RWPE2 (cell line): ENCODE results near the gene ADAMTS9.

Experiments used
- ATAC-seq: fragments of 200-7000 bp; cut with Tn5 transposase; 3 replicates; pipeline ENCODE4 v1.9.1; 2021; ENCODE audit warnings: low read depth
- DNase-seq: peaks from one replicate; pipeline ENCODE4 v3.0.0-alpha.2; 2020; ENCODE audit warnings: low spot score
- H3K27ac ChIP-seq: fragments of 450-650 bp; 2 replicates; pipeline ENCODE4 v1.5.1; 2017; ENCODE audit warnings: mild to moderate bottlenecking; ENCODE audit not compliant: poor library complexity, severe bottlenecking
- H3K27me3 ChIP-seq: fragments of 250-450 bp; sonication (Bioruptor Pico); 2 replicates; pipeline ENCODE4 v1.5.1; 2021; ENCODE audit warnings: mild to moderate bottlenecking, moderate library complexity; ENCODE audit not compliant: insufficient read depth, poor library complexity, severe bottlenecking
- H3K36me3 ChIP-seq: fragments of 250-450 bp; sonication (Bioruptor Pico); 2 replicates; pipeline ENCODE4 v1.5.1; 2020; ENCODE audit warnings: low read depth, mild to moderate bottlenecking, moderate library complexity
- H3K4me1 ChIP-seq: fragments of 250-450 bp; sonication (Bioruptor Pico); 2 replicates; pipeline ENCODE4 v1.5.1; 2021; ENCODE audit warnings: mild to moderate bottlenecking, moderate library complexity; ENCODE audit not compliant: insufficient read depth, poor library complexity, severe bottlenecking
- H3K4me3 ChIP-seq: fragments of 250-450 bp; sonication (Bioruptor Pico); 2 replicates; pipeline ENCODE4 v1.5.1; 2021; ENCODE audit warnings: mild to moderate bottlenecking, moderate library complexity; ENCODE audit not compliant: severe bottlenecking
- H3K9me3 ChIP-seq: fragments of 250-450 bp; sonication (Bioruptor Pico); 2 replicates; pipeline ENCODE4 v1.5.1; 2021; ENCODE audit warnings: mild to moderate bottlenecking, moderate library complexity; ENCODE audit not compliant: severe bottlenecking
- TF ChIP-seq, protein P1 (sequence below): fragments of 450-650 bp; IDR thresholded peaks from one replicate; pipeline ENCODE4 v1.5.1; 2017; ENCODE audit warnings: mild to moderate bottlenecking, moderate library complexity; ENCODE audit not compliant: poor library complexity, severe bottlenecking

ADAMTS9 gene

DNA sequence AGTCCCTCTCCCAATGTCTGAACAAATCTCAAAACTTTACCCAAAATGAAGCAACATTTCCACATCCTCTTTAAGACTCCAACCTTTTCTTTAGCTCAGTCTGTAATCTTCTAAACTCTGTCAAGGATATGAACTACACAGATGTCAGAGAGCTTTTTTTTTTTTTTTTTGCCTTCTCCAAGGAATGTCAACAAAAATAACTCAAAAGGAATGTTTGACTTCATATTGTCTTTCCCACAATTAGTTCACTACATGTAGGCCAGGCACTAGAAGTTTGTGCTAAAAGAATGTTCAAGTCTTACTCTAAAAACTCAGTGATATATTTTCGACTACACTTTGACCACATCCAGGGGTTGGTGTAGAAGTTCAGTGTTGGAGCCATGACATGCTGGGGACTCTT, 37.1 kb downstream of the ADAMTS9 start:
- TF ChIP-seq, protein P1, sequence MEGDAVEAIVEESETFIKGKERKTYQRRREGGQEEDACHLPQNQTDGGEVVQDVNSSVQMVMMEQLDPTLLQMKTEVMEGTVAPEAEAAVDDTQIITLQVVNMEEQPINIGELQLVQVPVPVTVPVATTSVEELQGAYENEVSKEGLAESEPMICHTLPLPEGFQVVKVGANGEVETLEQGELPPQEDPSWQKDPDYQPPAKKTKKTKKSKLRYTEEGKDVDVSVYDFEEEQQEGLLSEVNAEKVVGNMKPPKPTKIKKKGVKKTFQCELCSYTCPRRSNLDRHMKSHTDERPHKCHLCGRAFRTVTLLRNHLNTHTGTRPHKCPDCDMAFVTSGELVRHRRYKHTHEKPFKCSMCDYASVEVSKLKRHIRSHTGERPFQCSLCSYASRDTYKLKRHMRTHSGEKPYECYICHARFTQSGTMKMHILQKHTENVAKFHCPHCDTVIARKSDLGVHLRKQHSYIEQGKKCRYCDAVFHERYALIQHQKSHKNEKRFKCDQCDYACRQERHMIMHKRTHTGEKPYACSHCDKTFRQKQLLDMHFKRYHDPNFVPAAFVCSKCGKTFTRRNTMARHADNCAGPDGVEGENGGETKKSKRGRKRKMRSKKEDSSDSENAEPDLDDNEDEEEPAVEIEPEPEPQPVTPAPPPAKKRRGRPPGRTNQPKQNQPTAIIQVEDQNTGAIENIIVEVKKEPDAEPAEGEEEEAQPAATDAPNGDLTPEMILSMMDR, result no peak
- Histone ChIP-seq H3K4me1 (no peaks in the 10 kb centered on the region), H3K27ac (no peak overlapping the region), H3K36me3 (no peaks in the 10 kb centered on the region), H3K9me3 (no peaks in the 10 kb centered on the region), H3K27me3 (no peaks in the 10 kb centered on the region), H3K4me3 (no peak overlapping the region)
- DNase-seq (no peak), ATAC-seq (no peak)

DNA sequence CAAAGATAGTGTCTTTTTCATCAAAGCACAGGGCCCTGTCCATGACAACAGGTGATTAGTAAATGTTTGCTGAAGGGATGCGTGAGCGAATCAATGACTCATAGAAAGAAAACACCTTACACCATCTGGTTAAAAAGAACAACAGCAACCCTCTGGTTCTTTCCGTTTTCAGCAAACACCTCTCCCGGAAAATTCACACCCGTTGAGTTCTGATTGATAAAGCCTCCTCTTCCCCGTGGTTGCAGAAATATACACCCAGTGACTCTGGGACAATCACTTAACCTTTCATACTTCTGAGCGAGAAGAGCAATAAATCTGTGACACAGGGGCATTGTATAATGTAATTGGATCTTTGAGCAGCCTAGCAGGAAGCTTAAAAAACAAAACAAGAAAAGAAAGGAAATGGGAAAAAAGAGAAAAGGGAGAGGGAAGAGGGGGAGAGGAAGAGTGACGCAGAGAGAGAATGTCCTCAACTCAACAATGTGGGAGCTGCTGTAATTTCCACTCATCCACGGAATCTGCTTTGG, 37.6 kb downstream of the ADAMTS9 start:
- no peak overlapping the region for H3K27ac ChIP-seq

DNA sequence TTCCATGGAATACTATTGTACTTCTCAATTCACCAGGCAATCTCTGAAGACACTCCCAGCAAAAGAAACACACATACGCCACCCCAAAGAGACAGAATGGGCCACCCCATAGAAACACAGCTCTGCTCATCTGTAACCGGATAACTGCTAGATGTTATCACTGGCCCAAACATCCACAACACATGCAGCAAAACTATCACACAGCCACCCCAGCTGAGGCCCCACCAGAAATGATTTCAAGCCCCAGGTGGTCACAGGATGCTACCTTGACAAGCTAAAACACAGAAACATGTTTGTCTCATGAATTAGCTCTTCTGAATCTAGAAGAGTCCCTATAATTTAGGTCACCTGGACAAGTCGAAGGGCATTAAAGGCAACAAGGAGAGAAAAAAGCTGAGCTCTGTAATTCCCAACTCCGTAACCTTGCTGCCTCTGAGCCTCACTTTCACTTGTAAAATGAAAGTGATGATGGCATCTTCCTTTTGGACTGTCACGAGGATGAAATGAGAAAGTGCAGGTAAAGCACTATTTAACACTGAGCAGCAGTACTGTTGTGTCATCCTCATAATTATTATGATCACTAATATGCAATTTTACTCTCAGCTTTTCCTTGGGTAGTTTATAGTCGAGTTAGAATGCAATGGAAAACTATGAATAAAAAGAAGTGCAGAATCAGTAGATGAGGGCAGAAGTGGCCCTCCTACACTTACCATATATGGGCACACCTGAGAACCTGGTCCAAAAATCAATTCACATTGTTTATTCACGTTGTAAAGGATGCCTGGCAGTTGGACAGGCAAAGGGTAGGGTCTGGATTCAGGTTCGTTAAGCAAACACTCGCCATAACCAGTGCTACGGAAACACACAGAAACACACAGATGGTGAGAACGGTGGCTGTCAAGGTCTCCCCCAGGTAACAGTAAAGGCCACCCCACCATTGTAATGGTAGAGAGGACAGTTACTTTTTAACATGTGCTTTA, 38.6 kb downstream of the ADAMTS9 start:
- H3K27ac ChIP-seq, result no peak overlapping the region
- DNase-seq, result no peak
- no peaks in the 10 kb centered on the region for H3K36me3 ChIP-seq
- no peaks in the 10 kb centered on the region for H3K27me3 ChIP-seq
- no peaks in the 10 kb centered on the region for H3K4me1 ChIP-seq
- no peaks in the 10 kb centered on the region for H3K9me3 ChIP-seq
- no peak overlapping the region for H3K4me3 ChIP-seq
- TF ChIP-seq, protein P1, result no peak
- no peak for ATAC-seq

More for the DNA sequence above, 37.6 kb downstream of the ADAMTS9 start:
- Histone ChIP-seq H3K27me3 (no peaks in the 10 kb centered on the region), H3K9me3 (no peaks in the 10 kb centered on the region), H3K4me3 (no peak overlapping the region), H3K36me3 (no peaks in the 10 kb centered on the region), H3K4me1 (no peaks in the 10 kb centered on the region)
- ATAC-seq, result no peak
- DNase-seq, result no peak
- TF ChIP-seq, protein P1, result no peak

DNA sequence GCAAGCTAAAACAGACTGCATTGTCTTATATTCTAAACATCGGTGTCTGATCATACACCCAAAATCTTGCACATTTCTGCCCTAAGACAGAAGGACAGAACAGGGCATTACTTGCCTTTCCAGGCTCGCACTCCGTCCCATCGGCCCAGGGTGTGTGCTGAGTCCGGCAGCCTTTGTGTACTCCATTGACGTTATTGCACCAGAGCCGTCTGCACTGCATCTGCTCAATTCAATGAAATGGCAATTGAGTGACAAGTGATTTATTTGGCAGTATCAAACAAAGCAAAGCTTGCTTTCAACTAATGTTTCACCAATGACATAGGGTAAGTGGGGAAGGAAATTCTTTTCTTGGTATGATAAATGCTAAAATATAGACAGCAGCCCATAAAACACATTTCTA, 40.0 kb downstream of the ADAMTS9 start:
- H3K27me3 ChIP-seq, result no peaks in the 10 kb centered on the region
- TF ChIP-seq, protein P1, result no peak
- no peaks in the 10 kb centered on the region for H3K36me3 ChIP-seq
- H3K4me3 ChIP-seq, result no peak overlapping the region
- H3K27ac ChIP-seq, result no peak overlapping the region
- ATAC-seq (no peak), DNase-seq (no peak)
- no peaks in the 10 kb centered on the region for H3K9me3 ChIP-seq
- no peaks in the 10 kb centered on the region for H3K4me1 ChIP-seq

DNA sequence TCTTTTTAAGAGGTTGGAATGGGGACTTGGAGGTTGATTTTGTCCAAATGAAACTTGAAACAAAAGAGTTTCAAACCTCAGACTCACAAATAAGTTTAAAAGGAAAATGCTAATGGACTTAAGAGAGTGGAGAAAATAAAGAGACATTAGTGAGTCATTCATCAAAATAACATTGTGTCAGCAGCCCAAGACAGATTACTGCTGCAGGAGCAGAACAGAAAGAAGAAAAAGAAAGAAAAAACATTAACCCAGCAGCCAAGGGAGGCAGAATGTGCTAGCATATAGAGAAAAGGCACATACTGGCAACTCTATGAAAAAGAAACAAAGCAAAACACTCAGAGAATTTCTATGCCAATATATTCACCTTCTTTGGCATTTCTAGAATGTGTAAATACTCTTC, 42.6 kb downstream of the ADAMTS9 start:
- no peak for DNase-seq

More for the DNA sequence above, 42.6 kb downstream of the ADAMTS9 start:
- no peaks in the 10 kb centered on the region for H3K9me3 ChIP-seq
- H3K4me3 ChIP-seq, result no peak overlapping the region
- TF ChIP-seq, protein P1, result no peak
- H3K36me3 ChIP-seq, result no peaks in the 10 kb centered on the region
- H3K27ac ChIP-seq, result no peak overlapping the region
- H3K4me1 ChIP-seq, result no peaks in the 10 kb centered on the region
- no peaks in the 10 kb centered on the region for H3K27me3 ChIP-seq
- no peak for ATAC-seq
